Measurements from ENCODE around the gene TENM3.

Gene TENM3

DNA sequence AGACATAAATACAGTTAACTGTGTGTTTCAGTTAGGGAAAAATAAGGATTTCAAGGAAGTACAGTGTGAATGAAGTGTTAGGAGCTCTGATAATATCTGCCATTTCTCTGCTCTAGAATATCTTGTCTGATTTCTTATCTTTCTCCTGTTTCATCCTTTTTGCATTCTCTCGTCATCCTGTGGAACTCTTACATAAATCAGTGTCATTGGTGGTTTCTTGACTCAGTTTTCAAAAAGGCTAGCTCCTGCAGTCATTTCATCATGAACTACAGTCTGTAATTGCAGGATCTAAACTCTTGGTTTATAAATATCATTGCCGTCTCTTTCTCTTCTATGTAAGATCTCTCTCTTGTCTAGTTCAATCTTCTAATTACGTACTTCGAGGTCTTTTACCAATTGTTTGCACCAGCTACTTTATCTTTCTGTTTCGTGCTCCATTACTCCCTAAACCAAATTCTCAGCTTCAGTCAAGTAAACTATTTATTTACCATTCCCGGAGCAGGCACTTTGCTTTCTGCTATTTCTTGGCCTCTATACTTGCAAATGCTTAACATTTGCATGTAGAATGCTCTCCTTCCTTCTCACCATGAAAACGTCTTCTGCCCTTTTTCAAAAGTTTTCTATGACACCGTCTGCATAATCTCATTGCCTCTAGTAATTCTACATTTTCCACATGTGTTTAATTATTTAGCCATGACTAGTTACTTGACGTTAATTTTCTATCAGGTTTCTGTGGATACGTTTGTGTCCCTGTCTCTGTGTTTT lies 294.0 kb downstream of the TENM3 start:
- Histone ChIP-seq H3K4me1 (ENCODE audit: insufficient read depth, low read length) (peaks cover 39% of the 10 kb centered on the region), H3K36me3 (ENCODE audit: insufficient read depth, low read length) (no peaks in the 10 kb centered on the region), H3K4me3 (ENCODE audit: low read length) (peak overlapping the region; percentile 2; the same call in 1 of the 2 replicates), H3K9me3 (ENCODE audit: insufficient read depth, low read depth, low read length) (no peaks in the 10 kb centered on the region), H3K27me3 (ENCODE audit: insufficient read depth, low read length) (no peaks in the 10 kb centered on the region), H3K9ac (ENCODE audit: low read depth, low read length) (peak overlapping the region; percentile 34; the same call in 1 of the 2 replicates), H3K27ac (ENCODE audit: low read depth, low read length) (peak overlapping the region; percentile 56)
- 31% methylated on average over 10 of the region's 10 CpGs for WGBS

DNA sequence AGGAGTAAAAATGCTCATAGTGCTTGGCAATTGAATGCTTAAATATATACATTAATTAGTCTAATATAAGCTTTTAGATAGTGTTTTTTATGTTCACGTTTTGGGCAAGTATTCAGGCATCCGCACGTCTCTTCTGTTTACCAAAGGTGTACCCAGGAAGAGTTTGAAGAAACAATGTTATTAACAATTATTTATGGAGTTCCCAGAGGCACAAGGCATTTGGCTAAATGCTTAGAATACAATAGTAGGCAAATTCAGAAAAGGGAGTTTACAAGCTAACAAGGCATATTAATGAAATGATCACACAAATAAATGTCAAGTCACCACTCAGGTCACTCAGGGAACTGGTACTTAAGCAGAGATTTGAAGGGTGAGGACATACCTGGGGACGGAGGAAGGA lies 294.8 kb downstream of the TENM3 start:
- Histone ChIP-seq H3K27ac (ENCODE audit: low read depth, low read length) (no peak overlapping the region), H3K9ac (ENCODE audit: low read depth, low read length) (no peak overlapping the region), H3K36me3 (ENCODE audit: insufficient read depth, low read length) (no peaks in the 10 kb centered on the region), H3K4me1 (ENCODE audit: insufficient read depth, low read length) (peaks cover 39% of the 10 kb centered on the region), H3K27me3 (ENCODE audit: insufficient read depth, low read length) (no peaks in the 10 kb centered on the region), H3K4me3 (ENCODE audit: low read length) (no peak overlapping the region), H3K9me3 (ENCODE audit: insufficient read depth, low read depth, low read length) (no peaks in the 10 kb centered on the region)
- 78% methylated on average over 4 of the region's 4 CpGs for WGBS

DNA sequence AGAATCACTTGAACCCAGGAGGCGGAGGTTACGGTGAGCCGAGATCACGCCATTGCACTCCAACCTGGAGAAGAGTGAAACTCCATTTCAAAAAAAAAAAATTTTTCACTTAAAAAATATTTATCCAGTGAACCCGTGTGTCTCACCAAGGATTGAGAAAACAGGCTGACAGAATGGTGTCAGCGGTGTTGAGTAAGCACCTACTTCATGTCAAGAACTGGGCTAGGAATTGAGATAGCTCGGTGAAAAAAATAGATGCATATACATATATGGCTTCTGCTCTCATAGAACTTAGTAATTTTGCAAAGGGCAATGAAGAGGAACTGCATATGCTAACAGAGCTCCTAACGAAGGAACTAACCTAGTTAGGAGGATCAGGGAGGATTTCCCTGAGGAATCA lies 297.3 kb downstream of the TENM3 start:
- H3K4me1 ChIP-seq (ENCODE audit: insufficient read depth, low read length) = peaks cover 33% of the 10 kb centered on the region
- no peaks in the 10 kb centered on the region for H3K27me3 ChIP-seq (ENCODE audit: insufficient read depth, low read length)
- no peak overlapping the region for H3K9ac ChIP-seq (ENCODE audit: low read depth, low read length)
- WGBS = 97% methylated on average over 7 of the region's 8 CpGs
- no peaks in the 10 kb centered on the region for H3K36me3 ChIP-seq (ENCODE audit: insufficient read depth, low read length)
- H3K27ac ChIP-seq (ENCODE audit: low read depth, low read length) = no peak overlapping the region
- no peak overlapping the region for H3K4me3 ChIP-seq (ENCODE audit: low read length)
- H3K9me3 ChIP-seq (ENCODE audit: insufficient read depth, low read depth, low read length) = no peaks in the 10 kb centered on the region

DNA sequence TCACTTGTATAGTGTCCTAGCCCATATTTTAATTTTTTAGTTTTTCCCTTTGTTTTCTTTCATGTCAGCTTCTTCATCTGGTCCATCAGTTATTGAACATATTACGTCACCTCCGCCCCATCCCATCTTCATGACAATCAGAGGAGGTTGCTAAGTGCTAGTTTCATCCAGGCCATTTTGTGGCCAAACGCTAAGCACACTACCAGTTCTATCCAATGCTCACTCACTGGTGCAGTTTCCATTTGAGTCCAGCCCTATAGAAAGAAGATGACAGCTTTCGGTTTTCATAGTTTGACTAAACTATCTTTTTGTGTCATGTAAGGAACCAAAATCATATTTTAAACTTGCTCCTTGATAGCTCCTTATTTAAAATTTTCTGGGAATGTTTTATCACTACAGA lies 304.2 kb downstream of the TENM3 start:
- H3K36me3 ChIP-seq (ENCODE audit: insufficient read depth, low read length) = no peaks in the 10 kb centered on the region
- H3K4me1 ChIP-seq (ENCODE audit: insufficient read depth, low read length) = peaks cover 30% of the 10 kb centered on the region
- H3K27me3 ChIP-seq (ENCODE audit: insufficient read depth, low read length) = no peaks in the 10 kb centered on the region
- H3K9me3 ChIP-seq (ENCODE audit: insufficient read depth, low read depth, low read length) = no peaks in the 10 kb centered on the region
- WGBS = 93% methylated on average over 4 of the region's 4 CpGs
- H3K9ac ChIP-seq (ENCODE audit: low read depth, low read length) = no peak overlapping the region
- H3K4me3 ChIP-seq (ENCODE audit: low read length) = no peak overlapping the region
- H3K27ac ChIP-seq (ENCODE audit: low read depth, low read length) = no peak overlapping the region

DNA sequence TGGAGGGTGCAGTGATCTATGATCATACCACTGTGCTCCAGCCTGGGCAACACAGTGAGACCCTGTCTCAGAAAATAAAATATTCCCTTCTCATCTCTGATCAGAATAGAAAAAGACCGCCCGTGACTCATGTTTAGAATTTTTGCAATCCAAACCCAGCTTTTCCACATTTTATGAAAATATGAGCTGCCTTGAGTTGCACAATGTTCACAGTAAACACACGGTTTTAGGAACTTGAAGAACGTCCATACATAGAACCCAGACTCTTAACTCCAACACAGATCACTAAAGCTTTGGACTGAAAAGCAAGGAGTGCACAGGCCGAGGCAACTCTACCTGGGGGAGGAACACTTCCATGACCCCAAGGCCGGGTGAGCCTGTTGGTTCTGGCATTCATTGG lies 305.0 kb downstream of the TENM3 start:
- Histone ChIP-seq H3K4me3 (ENCODE audit: low read length) (no peak overlapping the region), H3K27me3 (ENCODE audit: insufficient read depth, low read length) (no peaks in the 10 kb centered on the region), H3K36me3 (ENCODE audit: insufficient read depth, low read length) (no peaks in the 10 kb centered on the region), H3K27ac (ENCODE audit: low read depth, low read length) (no peak overlapping the region), H3K9me3 (ENCODE audit: insufficient read depth, low read depth, low read length) (no peaks in the 10 kb centered on the region), H3K9ac (ENCODE audit: low read depth, low read length) (no peak overlapping the region), H3K4me1 (ENCODE audit: insufficient read depth, low read length) (peaks cover 31% of the 10 kb centered on the region)
- 90% methylated on average over 6 of the region's 6 CpGs for WGBS

DNA sequence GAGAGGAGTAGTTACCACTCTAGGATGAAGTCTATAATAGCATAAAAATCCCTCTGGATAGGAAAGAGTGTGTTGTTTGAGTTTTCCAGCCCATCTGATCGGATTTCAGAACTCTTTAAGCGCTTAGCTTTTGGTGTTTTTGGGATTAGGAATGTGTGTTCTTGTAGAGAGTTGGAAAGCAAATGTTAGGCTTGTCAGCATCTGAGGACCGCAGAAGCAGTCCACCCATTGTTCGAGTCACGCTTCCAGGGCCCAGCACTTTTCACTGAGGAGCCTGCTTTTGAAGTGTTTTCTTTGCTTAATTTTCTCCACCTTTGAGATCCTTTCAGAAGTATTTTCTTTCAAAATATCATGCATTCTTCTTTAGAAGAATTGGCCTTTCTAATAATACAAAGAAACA lies 306.2 kb downstream of the TENM3 start:
- Histone ChIP-seq H3K9me3 (ENCODE audit: insufficient read depth, low read depth, low read length) (no peaks in the 10 kb centered on the region), H3K27ac (ENCODE audit: low read depth, low read length) (peak overlapping the region; percentile 64), H3K4me1 (ENCODE audit: insufficient read depth, low read length) (peaks cover 41% of the 10 kb centered on the region), H3K4me3 (ENCODE audit: low read length) (no peak overlapping the region), H3K36me3 (ENCODE audit: insufficient read depth, low read length) (no peaks in the 10 kb centered on the region), H3K27me3 (ENCODE audit: insufficient read depth, low read length) (no peaks in the 10 kb centered on the region), H3K9ac (ENCODE audit: low read depth, low read length) (no peak overlapping the region; the same call in 1 of the 2 replicates)
- 55% methylated on average over 5 of the region's 5 CpGs for WGBS

DNA sequence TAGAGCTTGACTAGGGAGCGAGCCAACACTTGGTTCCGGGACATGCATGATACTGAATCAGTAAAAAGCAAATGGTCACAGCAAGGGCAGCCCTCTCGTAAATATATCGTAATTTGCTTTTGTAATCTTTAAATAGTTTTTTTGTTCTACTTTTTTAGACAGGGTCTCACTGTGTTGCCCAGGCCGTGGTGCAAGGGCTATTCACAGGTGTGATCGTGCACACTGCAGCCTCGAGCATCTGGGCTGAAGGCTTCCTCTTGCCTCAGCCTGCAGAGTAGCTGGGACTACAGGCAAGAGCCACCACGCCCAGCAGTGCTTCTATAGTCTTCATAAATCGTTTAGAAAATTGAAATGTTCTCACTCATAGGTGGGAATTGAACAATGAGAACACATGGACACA lies 309.7 kb downstream of the TENM3 start:
- no peaks in the 10 kb centered on the region for H3K36me3 ChIP-seq (ENCODE audit: insufficient read depth, low read length)
- WGBS = 96% methylated on average over 9 of the region's 9 CpGs
- H3K9ac ChIP-seq (ENCODE audit: low read depth, low read length) = no peak overlapping the region
- H3K4me3 ChIP-seq (ENCODE audit: low read length) = no peak overlapping the region
- no peak overlapping the region for H3K27ac ChIP-seq (ENCODE audit: low read depth, low read length)
- H3K27me3 ChIP-seq (ENCODE audit: insufficient read depth, low read length) = no peaks in the 10 kb centered on the region
- H3K4me1 ChIP-seq (ENCODE audit: insufficient read depth, low read length) = peaks cover 77% of the 10 kb centered on the region
- H3K9me3 ChIP-seq (ENCODE audit: insufficient read depth, low read depth, low read length) = no peaks in the 10 kb centered on the region

DNA sequence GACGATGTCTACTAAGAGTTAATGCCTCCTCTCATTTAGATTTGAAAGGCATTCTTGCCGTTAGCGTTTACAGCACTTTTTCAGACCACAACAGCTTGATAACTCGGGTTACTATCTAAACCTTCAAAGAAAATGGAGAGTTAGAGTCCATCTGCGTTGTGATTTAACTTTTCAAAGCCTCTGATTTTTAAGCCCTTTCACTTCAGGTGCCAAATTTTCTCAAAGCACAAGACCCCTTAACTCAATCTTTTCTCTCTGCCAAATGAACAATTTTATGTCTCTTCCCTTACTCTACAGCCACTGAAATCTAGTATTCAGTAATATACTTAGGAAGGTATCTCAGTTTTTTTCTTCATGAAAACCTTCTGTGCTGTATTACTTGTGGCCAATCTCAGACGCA lies 310.5 kb downstream of the TENM3 start:
- no peaks in the 10 kb centered on the region for H3K27me3 ChIP-seq (ENCODE audit: insufficient read depth, low read length)
- H3K9me3 ChIP-seq (ENCODE audit: insufficient read depth, low read depth, low read length) = no peaks in the 10 kb centered on the region
- peak overlapping the region; percentile 50; the same call in 1 of the 2 replicates for H3K27ac ChIP-seq (ENCODE audit: low read depth, low read length)
- H3K36me3 ChIP-seq (ENCODE audit: insufficient read depth, low read length) = no peaks in the 10 kb centered on the region
- 40% methylated on average over 6 of the region's 6 CpGs for WGBS
- no peak overlapping the region for H3K4me3 ChIP-seq (ENCODE audit: low read length)
- H3K4me1 ChIP-seq (ENCODE audit: insufficient read depth, low read length) = peaks cover 77% of the 10 kb centered on the region
- no peak overlapping the region for H3K9ac ChIP-seq (ENCODE audit: low read depth, low read length)

DNA sequence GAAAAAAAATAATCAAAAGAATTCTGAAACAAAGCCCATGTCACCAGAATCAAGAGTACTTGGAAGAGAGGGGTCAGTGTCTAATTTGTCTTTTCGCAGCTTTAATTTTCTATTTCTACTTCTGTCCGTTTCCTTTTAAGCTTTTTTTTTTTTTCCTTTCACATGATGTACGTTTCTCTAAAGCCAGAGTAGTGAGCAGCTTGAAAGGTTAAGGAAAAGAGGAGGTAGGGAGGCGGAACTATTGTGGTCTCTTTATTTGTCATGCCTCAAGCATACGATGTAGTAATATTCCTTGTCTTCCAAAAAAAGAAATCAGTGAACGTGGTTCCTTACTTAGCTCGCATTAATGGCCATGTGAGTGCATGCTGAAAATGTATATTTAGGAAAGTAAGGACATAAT lies 311.5 kb downstream of the TENM3 start:
- Histone ChIP-seq H3K9me3 (ENCODE audit: insufficient read depth, low read depth, low read length) (no peaks in the 10 kb centered on the region), H3K36me3 (ENCODE audit: insufficient read depth, low read length) (no peaks in the 10 kb centered on the region), H3K9ac (ENCODE audit: low read depth, low read length) (no peak overlapping the region), H3K4me1 (ENCODE audit: insufficient read depth, low read length) (peaks cover 77% of the 10 kb centered on the region), H3K27ac (ENCODE audit: low read depth, low read length) (peak overlapping the region; percentile 95), H3K27me3 (ENCODE audit: insufficient read depth, low read length) (no peaks in the 10 kb centered on the region), H3K4me3 (ENCODE audit: low read length) (no peak overlapping the region)
- WGBS = 68% methylated on average over 6 of the region's 7 CpGs

DNA sequence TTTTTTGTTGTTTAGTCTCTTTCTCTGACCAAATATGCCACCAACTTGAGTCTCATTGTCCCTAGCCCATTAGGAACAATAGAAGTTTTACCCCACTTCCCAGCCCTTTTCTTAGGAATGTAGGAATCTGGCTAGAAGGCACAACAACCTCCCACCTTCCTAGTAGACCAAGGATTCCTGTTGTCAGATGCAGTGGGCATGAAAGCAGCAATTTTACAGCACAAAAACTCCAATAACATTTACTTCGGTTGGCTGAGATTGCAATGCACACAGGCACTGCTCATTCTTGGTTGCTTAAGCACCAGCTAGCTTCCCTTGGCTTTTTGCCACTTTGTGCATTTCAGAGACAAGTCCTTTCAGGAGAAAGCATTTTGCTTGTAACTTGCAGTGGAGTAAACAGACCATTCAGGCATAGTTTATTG lies 312.8 kb downstream of the TENM3 start:
- peak overlapping the region; percentile 42; the same call in 1 of the 2 replicates for H3K9ac ChIP-seq (ENCODE audit: low read depth, low read length)
- 14% methylated on average over 1 of the region's 1 CpG for WGBS
- no peak overlapping the region for H3K4me3 ChIP-seq (ENCODE audit: low read length)
- H3K36me3 ChIP-seq (ENCODE audit: insufficient read depth, low read length) = no peaks in the 10 kb centered on the region
- H3K4me1 ChIP-seq (ENCODE audit: insufficient read depth, low read length) = peaks cover 78% of the 10 kb centered on the region
- H3K27ac ChIP-seq (ENCODE audit: low read depth, low read length) = peak overlapping the region; percentile 95
- H3K9me3 ChIP-seq (ENCODE audit: insufficient read depth, low read depth, low read length) = no peaks in the 10 kb centered on the region
- H3K27me3 ChIP-seq (ENCODE audit: insufficient read depth, low read length) = no peaks in the 10 kb centered on the region

DNA sequence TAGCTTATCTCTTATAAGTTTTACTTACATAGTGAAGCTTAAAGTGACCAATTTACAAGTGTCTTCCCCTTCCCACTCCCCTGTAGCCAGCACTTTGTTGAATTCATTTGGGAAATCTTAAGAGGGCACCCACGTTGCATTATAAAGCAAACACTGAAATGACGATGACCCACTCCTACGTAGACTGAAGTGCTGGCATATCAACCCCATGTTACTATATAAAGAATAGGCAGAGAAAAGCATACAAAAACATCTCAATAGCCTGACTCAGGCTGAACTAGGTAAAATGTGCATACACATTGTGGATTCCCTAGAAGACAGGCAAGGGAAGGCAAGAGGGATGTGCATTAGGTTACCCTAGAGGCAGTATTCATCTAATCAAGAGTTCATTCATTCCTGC lies 313.4 kb downstream of the TENM3 start:
- Histone ChIP-seq H3K9ac (ENCODE audit: low read depth, low read length) (peak overlapping the region; percentile 23; the same call in 1 of the 2 replicates), H3K4me1 (ENCODE audit: insufficient read depth, low read length) (peaks cover 83% of the 10 kb centered on the region), H3K27ac (ENCODE audit: low read depth, low read length) (peak overlapping the region; percentile 95), H3K9me3 (ENCODE audit: insufficient read depth, low read depth, low read length) (no peaks in the 10 kb centered on the region), H3K27me3 (ENCODE audit: insufficient read depth, low read length) (no peaks in the 10 kb centered on the region), H3K4me3 (ENCODE audit: low read length) (no peak overlapping the region), H3K36me3 (ENCODE audit: insufficient read depth, low read length) (no peaks in the 10 kb centered on the region)
- 47% methylated on average over 3 of the region's 3 CpGs for WGBS

Measured in HUES64 (cell line).